ENCODE measurements around the gene MYBPC3. TPM values are rescaled to one million over a fixed set of nuclear protein-coding genes. Genes with fewer than 3 reads are reported as not detected.

Gene MYBPC3
- total and polyA plus RNA-seq, 4 donors = 0.89 to 3.4 (median 1.0) TPM

GRCh38 chr11:47398551-47398950 lies 46.0 kb upstream of the MYBPC3 start:
- Histone ChIP-seq H3K9ac (ENCODE audit: insufficient read depth in 1 of 2, low read length in 2 of 2) (no peak overlapping the region), H3K4me3 (no peak overlapping the region), H3K27me3 (ENCODE audit: control insufficient read depth in 3 of 3, insufficient read depth in 3 of 3, low read length in 2 of 3) (no peaks in the 10 kb centered on the region), H3K36me3 (ENCODE audit: control insufficient read depth in 4 of 4, insufficient read depth in 4 of 4, low read length in 4 of 4) (no peaks in the 10 kb centered on the region), H3K27ac (ENCODE audit: low read depth in 1 of 2, low read length in 1 of 2) (no peak overlapping the region), H3K4me1 (ENCODE audit: control insufficient read depth in 5 of 5, insufficient read depth in 5 of 5, low read length in 5 of 5) (peaks cover 0 to 15% (median 8%) of the 10 kb centered on the region in 5 donors), H3K9me3 (ENCODE audit: control insufficient read depth in 4 of 4, insufficient read depth in 3 of 4, low read length in 3 of 4) (no peaks in the 10 kb centered on the region)
- no peak for TF ChIP-seq CTCF (IDR thresholded peaks at IDR 0.05; ENCODE audit: control extremely low read depth, extremely low read depth)
- ATAC-seq (ENCODE audit: insufficient read depth, low FRiP score) (no peak), DNase-seq (peak in 1 of 3 donors; percentile 12)
- WGBS, 2 donors = 94 to 100% methylated on average over 1 of the region's 1 CpG

DNA sequence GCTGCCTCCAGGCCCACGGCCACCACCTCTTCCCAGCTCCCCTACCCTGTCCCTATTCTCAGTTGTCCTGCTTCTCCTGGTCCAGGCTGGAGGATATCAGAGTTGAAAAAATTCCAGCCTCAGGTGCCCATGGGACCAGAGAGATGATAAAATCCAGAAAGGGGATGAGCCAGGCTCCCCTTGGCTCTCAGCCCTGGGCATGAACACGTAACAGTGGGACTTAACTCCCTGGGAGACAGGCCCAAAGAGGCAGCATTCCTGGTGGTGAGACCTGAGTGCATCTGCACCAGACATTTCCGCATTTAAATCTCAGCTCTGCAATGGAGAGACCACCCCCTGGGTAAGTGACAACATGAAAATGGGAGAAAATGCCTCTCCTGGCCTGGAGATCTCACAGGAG lies 45.5 kb upstream of the MYBPC3 start:
- no peak overlapping the region for H3K4me3 ChIP-seq
- 91 to 93% methylated on average over 3 of the region's 3 CpGs for WGBS, 2 donors
- H3K36me3 ChIP-seq (ENCODE audit: control insufficient read depth in 4 of 4, insufficient read depth in 4 of 4, low read length in 4 of 4) = no peaks in the 10 kb centered on the region
- no peak overlapping the region for H3K27ac ChIP-seq (ENCODE audit: low read depth in 1 of 2, low read length in 1 of 2)
- H3K27me3 ChIP-seq (ENCODE audit: control insufficient read depth in 3 of 3, insufficient read depth in 3 of 3, low read length in 2 of 3) = no peaks in the 10 kb centered on the region
- no peak overlapping the region for H3K9ac ChIP-seq (ENCODE audit: insufficient read depth in 1 of 2, low read length in 2 of 2)
- DNase-seq (peak in 1 of 3 donors; percentile 2), ATAC-seq (ENCODE audit: insufficient read depth, low FRiP score) (no peak)
- peaks cover 0 to 19% (median 8%) of the 10 kb centered on the region in 5 donors for H3K4me1 ChIP-seq (ENCODE audit: control insufficient read depth in 5 of 5, insufficient read depth in 5 of 5, low read length in 5 of 5)
- no peak for TF ChIP-seq CTCF (IDR thresholded peaks at IDR 0.05; ENCODE audit: control extremely low read depth, extremely low read depth)
- no peaks in the 10 kb centered on the region for H3K9me3 ChIP-seq (ENCODE audit: control insufficient read depth in 4 of 4, insufficient read depth in 3 of 4, low read length in 3 of 4)

- H3K27ac ChIP-seq (ENCODE audit: low read depth in 1 of 2, low read length in 1 of 2) = peak overlapping the region in 1 of 2 donors; percentile 98
- H3K4me1 ChIP-seq (ENCODE audit: control insufficient read depth in 5 of 5, insufficient read depth in 5 of 5, low read length in 5 of 5) = peaks cover 0 to 23% (median 8%) of the 10 kb centered on the region in 5 donors
Measured at GRCh38 chr11:47396049-47396320, 43.5 kb upstream of the MYBPC3 start.

More at GRCh38 chr11:47396049-47396320, 43.5 kb upstream of the MYBPC3 start:
- Histone ChIP-seq H3K36me3 (ENCODE audit: control insufficient read depth in 4 of 4, insufficient read depth in 4 of 4, low read length in 4 of 4) (no peaks in the 10 kb centered on the region), H3K27me3 (ENCODE audit: control insufficient read depth in 3 of 3, insufficient read depth in 3 of 3, low read length in 2 of 3) (no peaks in the 10 kb centered on the region), H3K9me3 (ENCODE audit: control insufficient read depth in 4 of 4, insufficient read depth in 3 of 4, low read length in 3 of 4) (no peaks in the 10 kb centered on the region), H3K9ac (ENCODE audit: insufficient read depth in 1 of 2, low read length in 2 of 2) (no peak overlapping the region), H3K4me3 (no peak overlapping the region)
- no peak for TF ChIP-seq CTCF (IDR thresholded peaks at IDR 0.05; ENCODE audit: control extremely low read depth, extremely low read depth)
- ATAC-seq (ENCODE audit: insufficient read depth, low FRiP score) (no peak), DNase-seq (peak in 1 of 3 donors; percentile 8)
- WGBS, 2 donors = 91 to 92% methylated on average over 3 of the region's 3 CpGs
